HG02571 (cell line): Measurements from ENCODE around the gene MDM4.
"Not testable (repeated sequence)": the region's sequence is repeated elsewhere in the genome, so short reads cannot be mapped to it uniquely, and the experiment has no call there.

ENCODE experiments used
- ATAC-seq: cut with Tn5 transposase; IDR thresholded peaks from one replicate; pipeline ENCODE4 v1.9.1; 2021; ENCODE audit warnings: mild to moderate bottlenecking, moderate library complexity; ENCODE audit not compliant: unreplicated experiment

The MDM4 gene

GRCh38 chr1:204560002-204560401, 43.8 kb downstream of the MDM4 start:
- not testable (repeated sequence) for ATAC-seq

GRCh38 chr1:204560590-204561150, 44.5 kb downstream of the MDM4 start:
- no peak for ATAC-seq

DNA sequence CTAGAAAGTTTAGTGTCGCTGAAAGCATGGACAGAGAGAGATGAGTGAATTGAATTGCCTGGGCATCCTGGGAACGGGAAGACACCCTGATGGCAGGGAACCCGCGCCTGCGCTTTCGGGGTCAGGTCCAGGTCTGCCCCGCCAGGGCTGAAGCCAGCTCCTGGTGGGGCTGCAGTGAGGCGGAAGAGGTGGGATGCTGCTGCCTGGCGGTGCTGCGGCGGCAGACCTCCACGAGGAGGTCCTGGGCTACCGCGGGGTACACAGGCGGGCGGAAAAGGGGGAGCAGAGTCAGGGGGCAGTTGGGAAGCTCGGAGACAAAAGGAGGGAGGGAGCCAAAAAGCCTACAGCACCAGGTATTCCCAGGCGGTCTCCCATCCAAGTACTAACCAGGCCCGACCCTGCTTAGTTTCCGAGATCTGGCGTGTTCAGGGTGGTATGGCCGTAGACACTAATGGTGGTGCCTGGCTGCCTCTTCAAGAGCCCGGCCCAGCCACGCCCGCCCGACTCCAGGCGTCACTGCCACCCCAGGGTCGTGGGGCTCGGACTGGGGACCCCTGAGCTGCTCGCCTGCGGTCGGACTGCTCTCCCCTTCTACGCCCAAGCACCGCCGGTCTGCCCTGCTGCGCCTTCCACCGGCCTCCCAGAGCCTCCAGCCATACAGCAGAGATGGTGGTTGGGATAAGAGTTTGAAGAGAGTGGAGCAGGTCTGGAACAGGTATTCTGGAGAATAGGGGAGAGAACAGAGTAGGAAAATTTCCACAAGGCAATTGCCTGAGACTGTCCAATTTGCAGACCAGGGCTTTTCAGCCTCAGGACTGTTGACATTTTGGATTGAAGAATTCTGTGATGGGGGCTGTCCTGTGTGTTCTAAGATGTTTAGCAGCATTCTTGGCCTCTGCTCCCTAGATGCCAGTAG, 46.1 kb downstream of the MDM4 start:
- ATAC-seq = no peak

DNA sequence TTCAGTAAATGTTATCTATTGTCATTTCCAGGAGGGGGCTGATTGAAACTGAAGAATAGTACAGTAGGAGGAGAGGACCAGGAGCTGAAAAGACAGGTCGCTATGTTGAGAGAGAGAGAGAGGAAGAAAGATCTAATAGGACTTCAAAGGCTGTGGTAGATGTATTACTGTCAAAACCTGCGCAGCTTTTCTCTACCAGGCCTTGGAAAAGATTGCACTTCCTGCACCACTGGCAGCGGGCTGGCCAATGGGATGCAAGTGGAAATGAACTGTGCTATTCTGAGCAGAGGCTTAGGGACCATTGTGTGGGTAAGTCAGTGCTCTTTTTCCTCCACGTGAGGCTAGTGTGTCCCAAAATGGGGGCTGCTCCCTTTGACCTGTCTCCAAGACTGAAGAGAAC, 47.1 kb downstream of the MDM4 start:
- ATAC-seq = no peak

- no peak for ATAC-seq
Measured at GRCh38 chr1:204563780-204564179, 47.6 kb downstream of the MDM4 start.

DNA sequence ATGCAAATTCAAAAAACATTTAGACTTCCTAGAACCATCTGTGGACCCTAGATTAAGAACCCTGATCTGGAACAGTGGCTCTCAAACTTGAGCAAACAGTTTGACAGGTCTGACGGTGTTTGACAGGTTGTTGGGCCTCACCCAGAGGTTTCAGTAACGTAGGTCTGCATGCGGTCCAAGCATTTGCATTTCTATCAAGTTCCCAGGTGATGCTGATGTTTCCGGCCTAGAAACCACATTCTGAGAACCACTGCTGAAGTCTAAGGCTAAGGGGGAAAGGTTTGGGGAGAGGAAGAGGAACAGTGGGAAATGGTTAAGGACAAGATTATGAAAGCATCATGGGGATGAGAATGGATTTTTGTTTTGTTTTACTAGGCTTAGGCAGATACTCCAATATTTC, 48.6 kb downstream of the MDM4 start:
- ATAC-seq = peak; percentile 80

DNA sequence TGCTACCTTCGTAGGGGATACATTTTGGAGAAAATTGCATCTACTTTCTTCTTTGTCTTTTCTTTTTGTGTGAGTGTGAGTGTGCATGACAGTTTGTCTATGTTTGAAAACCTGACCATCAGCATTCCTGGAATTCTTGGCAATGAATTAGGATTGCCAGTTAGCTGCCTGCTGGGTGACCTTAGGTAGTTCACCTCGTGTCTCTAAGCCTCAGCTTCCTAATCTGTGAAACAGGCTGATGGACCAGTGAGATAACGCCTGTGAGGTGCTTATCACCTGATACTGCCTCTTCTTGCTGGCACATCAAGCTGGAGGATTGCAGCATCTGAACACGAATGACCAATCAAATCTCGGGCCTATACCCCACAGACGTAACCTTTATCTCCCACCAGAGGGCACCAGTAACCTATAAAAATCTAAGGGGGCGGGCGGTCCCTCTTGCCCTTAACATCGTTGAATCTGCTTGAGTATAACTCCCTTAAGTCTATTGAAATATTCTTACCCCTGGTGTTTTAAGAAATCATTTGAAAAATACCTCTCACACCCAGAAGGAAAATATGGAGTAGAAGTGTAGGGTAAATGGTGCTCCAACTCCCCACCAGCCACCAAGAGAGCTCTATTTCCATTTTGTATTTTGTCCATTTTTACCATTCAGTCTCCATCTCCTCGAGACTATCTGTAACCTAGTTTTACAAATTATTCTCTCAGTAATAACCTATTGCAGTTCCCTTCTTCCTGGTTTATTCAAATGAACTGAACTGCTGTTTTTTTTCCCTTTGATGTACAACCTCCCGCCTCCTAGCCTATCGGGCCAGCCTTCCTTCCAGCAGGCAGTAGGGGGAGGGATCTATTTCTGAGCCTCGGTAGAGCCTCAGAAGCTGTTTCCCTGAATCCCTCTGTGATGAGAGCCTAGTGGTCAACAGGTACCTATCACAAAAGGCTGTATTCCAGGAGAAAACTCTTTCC, 49.7 kb downstream of the MDM4 start:
- ATAC-seq = no peak

GRCh38 chr1:204566583-204566955, 50.4 kb downstream of the MDM4 start:
- no peak for ATAC-seq

- ATAC-seq = no peak
Measured at GRCh38 chr1:204567071-204567470, 50.9 kb downstream of the MDM4 start.

GRCh38 chr1:204568576-204569315, 52.5 kb downstream of the MDM4 start:
- no peak for ATAC-seq

DNA sequence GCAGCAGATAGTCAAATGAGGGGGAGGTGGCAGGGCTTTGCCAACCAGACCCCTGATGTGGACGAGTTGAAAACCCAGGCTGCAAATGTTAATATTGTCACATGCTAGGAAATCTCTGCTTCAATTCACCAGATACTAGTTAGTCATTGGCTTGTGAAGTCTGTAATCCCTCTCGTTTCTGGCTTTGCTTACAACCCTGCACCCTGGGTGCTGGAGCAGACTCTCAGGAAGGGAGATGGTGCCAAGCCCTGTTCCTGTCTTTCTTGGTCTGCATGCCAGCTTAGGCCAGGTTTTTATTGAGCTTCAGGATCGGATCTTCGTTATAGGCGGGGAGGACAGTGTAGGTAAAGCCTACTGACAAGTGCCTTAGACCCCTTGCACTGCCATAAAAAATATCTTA, 53.3 kb downstream of the MDM4 start:
- ATAC-seq = no peak

- ATAC-seq = not testable (repeated sequence)
Measured at GRCh38 chr1:204570021-204570420, 53.8 kb downstream of the MDM4 start.

DNA sequence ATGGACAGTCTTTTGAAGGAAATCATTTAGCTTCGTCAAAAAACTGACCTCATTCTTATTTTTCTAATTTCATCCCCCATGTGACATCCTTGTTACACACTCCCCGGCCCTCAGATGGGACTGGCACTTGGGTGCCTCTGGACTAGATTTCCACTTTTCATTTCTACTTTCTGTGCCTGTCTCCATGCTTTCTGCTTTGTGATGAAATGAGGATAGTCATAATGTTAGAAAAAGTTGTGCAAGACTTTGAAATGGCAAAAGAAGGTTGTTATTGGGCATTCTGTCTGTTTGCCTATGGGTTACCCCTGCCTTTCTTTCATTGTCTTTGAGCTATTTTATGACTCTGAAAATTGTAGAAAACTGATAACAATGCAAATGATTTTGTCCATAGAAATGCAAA, 54.9 kb downstream of the MDM4 start:
- ATAC-seq = no peak

GRCh38 chr1:204571631-204572030, 55.4 kb downstream of the MDM4 start:
- ATAC-seq = no peak

DNA sequence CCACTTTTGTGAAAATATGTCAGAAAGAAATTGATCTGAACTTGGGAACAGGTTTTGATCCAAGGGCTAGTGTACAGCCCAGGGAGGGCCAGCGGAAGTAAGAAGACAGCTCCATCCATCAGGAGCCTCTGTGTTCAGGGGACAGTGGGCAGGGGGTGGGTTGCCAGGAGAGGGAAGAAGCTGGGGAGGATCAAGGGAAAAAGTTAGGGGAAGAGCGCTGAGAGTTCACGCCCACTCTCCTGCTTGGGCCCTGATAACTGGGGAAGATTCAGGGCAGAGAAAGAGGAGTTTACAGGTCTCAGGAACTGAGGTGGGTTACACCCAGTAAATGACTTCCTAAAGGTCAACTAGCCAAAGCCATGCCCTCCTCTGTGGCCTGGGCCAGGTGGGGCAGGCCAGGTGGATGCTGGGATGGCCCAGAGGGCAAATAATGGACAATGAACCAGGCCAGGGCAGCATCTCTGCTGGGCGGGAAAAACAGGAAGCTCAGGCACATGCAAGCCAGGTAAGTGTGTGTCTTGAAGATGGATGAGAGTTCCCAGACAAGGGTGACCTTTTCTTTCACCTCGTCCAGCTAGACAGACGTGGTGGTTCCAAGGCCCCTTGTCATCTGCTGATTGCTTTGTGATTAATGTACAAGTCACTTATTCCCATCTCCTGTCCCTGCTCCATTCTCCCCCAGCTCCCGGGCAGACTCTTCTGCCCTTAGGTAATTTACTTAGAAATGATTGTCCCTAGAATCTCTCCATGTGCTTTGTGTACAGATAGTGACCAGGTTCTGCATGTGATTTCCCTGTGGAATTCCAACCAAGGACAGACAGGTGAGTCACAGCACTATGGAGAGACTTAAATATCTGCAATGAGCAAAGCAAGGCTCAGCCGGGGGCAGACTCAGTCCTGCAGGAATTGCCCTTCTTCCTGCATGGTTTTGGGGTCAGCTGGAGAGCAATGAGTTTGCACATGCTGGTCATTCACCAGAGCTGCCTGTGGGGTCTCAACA, 57.0 kb downstream of the MDM4 start:
- ATAC-seq = no peak

GRCh38 chr1:204574016-204574864, 58.0 kb downstream of the MDM4 start:
- ATAC-seq = no peak

GRCh38 chr1:204574865-204575163, 58.6 kb downstream of the MDM4 start:
- ATAC-seq = no peak

DNA sequence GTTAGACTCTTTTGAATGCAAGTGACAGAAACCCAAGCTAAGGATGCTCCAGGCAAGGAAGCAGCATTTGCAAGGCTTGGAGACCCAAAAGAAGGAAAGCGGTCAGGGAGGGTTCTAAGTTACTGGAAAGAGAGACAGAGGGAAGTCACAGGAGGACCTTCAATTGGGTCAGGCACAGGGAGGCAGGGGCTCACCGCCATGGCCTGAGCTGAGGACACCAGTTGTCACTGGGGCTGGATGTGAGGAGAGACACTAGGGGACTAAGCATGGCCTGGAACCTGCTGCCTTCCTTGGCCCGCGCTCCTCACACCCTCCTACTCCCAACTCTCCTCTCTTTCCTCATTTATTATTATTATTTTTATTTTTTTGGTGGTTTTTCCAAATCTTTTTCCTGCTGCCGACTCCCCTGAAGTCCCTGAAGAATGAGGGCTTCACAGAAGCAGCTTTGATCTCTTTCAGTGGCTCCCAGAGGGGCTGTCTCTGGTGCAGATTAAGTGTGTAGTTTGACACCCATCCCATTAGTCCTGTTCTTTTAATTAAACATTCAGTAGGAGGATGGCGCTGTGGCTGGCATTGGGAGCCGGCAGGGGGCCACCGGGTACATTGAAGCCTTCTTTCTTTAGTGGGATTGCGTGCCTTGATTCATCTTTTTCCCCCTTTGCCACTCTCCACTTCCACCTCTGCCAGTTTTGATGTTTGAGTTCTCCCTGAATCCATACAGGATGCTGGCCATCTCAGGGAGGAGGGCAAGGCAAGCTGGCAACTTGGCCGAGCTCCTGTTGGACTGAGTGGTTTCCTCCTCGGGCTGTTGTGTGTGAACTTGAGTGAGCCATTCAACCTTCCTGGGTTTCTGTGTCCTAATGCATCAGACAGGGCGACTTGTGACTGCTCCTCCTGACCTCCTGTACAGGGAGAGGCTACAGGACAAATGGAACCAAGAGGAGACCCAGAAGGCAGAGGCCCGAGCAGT, 59.3 kb downstream of the MDM4 start:
- ATAC-seq = no peak
